ENCODE data around the gene MBNL2. TPM values are rescaled to one million over a fixed set of nuclear protein-coding genes. Genes with fewer than 3 reads are reported as not detected.

The MBNL2 gene
- total RNA-seq, result 27.2 and 28.4 TPM in 2 replicates

GRCh38 chr13:97221989-97222700, at the start of gene MBNL2:
Gene MBNL2, plus strand, starts transcription at chr13:97222333. Its CDS starts 53,903 bp downstream, at chr13:97276236.
- Mint-ChIP-seq H3K4me1 (ENCODE audit: low read depth) (peaks cover 46% of the 10 kb centered on the region), H3K4me3 (ENCODE audit: low read depth) (peak within 1 kb of the TSS; percentile 91), H3K27ac (peak within 1 kb of the TSS; percentile 87), H3K9me3 (no peaks in the 10 kb centered on the region), H3K36me3 (ENCODE audit: low read depth) (peaks cover 12% of the 10 kb centered on the region), H3K27me3 (ENCODE audit: low read depth) (no peaks in the 10 kb centered on the region)
- intact Hi-C loops (cut with micrococcal nuclease), result loop anchor here (1.0 to 10.0 kb wide), 5 partner anchors 36 to 1823 kb away; partner anchors contain the start of gene DNAJC3
- DNase-seq (ENCODE audit: low spot score), result peak; percentile 82

GRCh38 chr13:97174638-97175037, 47.5 kb upstream of the MBNL2 start:
- Mint-ChIP-seq H3K4me3 (ENCODE audit: low read depth) (no peak overlapping the region), H3K27ac (no peak overlapping the region), H3K36me3 (ENCODE audit: low read depth) (no peaks in the 10 kb centered on the region), H3K27me3 (ENCODE audit: low read depth) (peaks cover 30% of the 10 kb centered on the region), H3K9me3 (peaks cover 5% of the 10 kb centered on the region), H3K4me1 (ENCODE audit: low read depth) (peaks cover 3% of the 10 kb centered on the region)
- no peak for DNase-seq (ENCODE audit: low spot score)
- intact Hi-C loops (cut with micrococcal nuclease), result no loop called here

GRCh38 chr13:97175041-97175440, 47.1 kb upstream of the MBNL2 start:
- no peak overlapping the region for H3K27ac Mint-ChIP-seq

GRCh38 chr13:97179501-97179900, 42.6 kb upstream of the MBNL2 start:
- intact Hi-C loops (cut with micrococcal nuclease), result no loop called here
- Mint-ChIP-seq H3K27me3 (ENCODE audit: low read depth) (peaks cover 29% of the 10 kb centered on the region), H3K4me1 (ENCODE audit: low read depth) (peaks cover 3% of the 10 kb centered on the region), H3K9me3 (peaks cover 5% of the 10 kb centered on the region), H3K36me3 (ENCODE audit: low read depth) (no peaks in the 10 kb centered on the region), H3K27ac (no peak overlapping the region), H3K4me3 (ENCODE audit: low read depth) (no peak overlapping the region)
- no peak for DNase-seq (ENCODE audit: low spot score)

More at GRCh38 chr13:97175041-97175440, 47.1 kb upstream of the MBNL2 start:
- DNase-seq (ENCODE audit: low spot score), result no peak
- peaks cover 30% of the 10 kb centered on the region for H3K27me3 Mint-ChIP-seq (ENCODE audit: low read depth)
- H3K4me1 Mint-ChIP-seq (ENCODE audit: low read depth), result peaks cover 3% of the 10 kb centered on the region
- no peaks in the 10 kb centered on the region for H3K36me3 Mint-ChIP-seq (ENCODE audit: low read depth)
- intact Hi-C loops (cut with micrococcal nuclease), result no loop called here
- H3K4me3 Mint-ChIP-seq (ENCODE audit: low read depth), result no peak overlapping the region
- peaks cover 5% of the 10 kb centered on the region for H3K9me3 Mint-ChIP-seq

GRCh38 chr13:97182111-97182890, 39.8 kb upstream of the MBNL2 start:
- Mint-ChIP-seq H3K4me3 (ENCODE audit: low read depth) (no peak overlapping the region), H3K27me3 (ENCODE audit: low read depth) (peaks cover 35% of the 10 kb centered on the region), H3K4me1 (ENCODE audit: low read depth) (peaks cover 3% of the 10 kb centered on the region), H3K27ac (no peak overlapping the region), H3K36me3 (ENCODE audit: low read depth) (no peaks in the 10 kb centered on the region), H3K9me3 (no peaks in the 10 kb centered on the region)
- intact Hi-C loops (cut with micrococcal nuclease), result no loop called here
- DNase-seq (ENCODE audit: low spot score), result no peak

- Mint-ChIP-seq H3K4me3 (ENCODE audit: low read depth) (no peak overlapping the region), H3K27ac (no peak overlapping the region), H3K9me3 (no peaks in the 10 kb centered on the region), H3K4me1 (ENCODE audit: low read depth) (peaks cover 7% of the 10 kb centered on the region), H3K27me3 (ENCODE audit: low read depth) (peaks cover 44% of the 10 kb centered on the region), H3K36me3 (ENCODE audit: low read depth) (no peaks in the 10 kb centered on the region)
- no peak for DNase-seq (ENCODE audit: low spot score)
- intact Hi-C loops (cut with micrococcal nuclease), result no loop called here
Measured at GRCh38 chr13:97185291-97185690, 36.8 kb upstream of the MBNL2 start.

- intact Hi-C loops (cut with micrococcal nuclease), result no loop called here
- peaks cover 44% of the 10 kb centered on the region for H3K27me3 Mint-ChIP-seq (ENCODE audit: low read depth)
- no peaks in the 10 kb centered on the region for H3K9me3 Mint-ChIP-seq
- H3K36me3 Mint-ChIP-seq (ENCODE audit: low read depth), result no peaks in the 10 kb centered on the region
- H3K4me1 Mint-ChIP-seq (ENCODE audit: low read depth), result peaks cover 7% of the 10 kb centered on the region
- no peak overlapping the region for H3K27ac Mint-ChIP-seq
- DNase-seq (ENCODE audit: low spot score), result no peak
- no peak overlapping the region for H3K4me3 Mint-ChIP-seq (ENCODE audit: low read depth)
Measured at GRCh38 chr13:97185751-97186150, 36.4 kb upstream of the MBNL2 start.

GRCh38 chr13:97188207-97188606, 33.9 kb upstream of the MBNL2 start:
- Mint-ChIP-seq H3K27me3 (ENCODE audit: low read depth) (peaks cover 28% of the 10 kb centered on the region), H3K36me3 (ENCODE audit: low read depth) (no peaks in the 10 kb centered on the region), H3K4me3 (ENCODE audit: low read depth) (no peak overlapping the region), H3K9me3 (no peaks in the 10 kb centered on the region), H3K4me1 (ENCODE audit: low read depth) (peaks cover 7% of the 10 kb centered on the region), H3K27ac (no peak overlapping the region)
- no peak for DNase-seq (ENCODE audit: low spot score)
- intact Hi-C loops (cut with micrococcal nuclease), result no loop called here

GRCh38 chr13:97189928-97190327, 32.2 kb upstream of the MBNL2 start:
- H3K27ac Mint-ChIP-seq, result no peak overlapping the region
- no peaks in the 10 kb centered on the region for H3K36me3 Mint-ChIP-seq (ENCODE audit: low read depth)
- H3K4me1 Mint-ChIP-seq (ENCODE audit: low read depth), result peaks cover 9% of the 10 kb centered on the region
- no peak overlapping the region for H3K4me3 Mint-ChIP-seq (ENCODE audit: low read depth)
- H3K27me3 Mint-ChIP-seq (ENCODE audit: low read depth), result peaks cover 22% of the 10 kb centered on the region
- no peaks in the 10 kb centered on the region for H3K9me3 Mint-ChIP-seq
- no peak for DNase-seq (ENCODE audit: low spot score)
- intact Hi-C loops (cut with micrococcal nuclease), result no loop called here

- H3K27me3 Mint-ChIP-seq (ENCODE audit: low read depth), result peaks cover 16% of the 10 kb centered on the region
- H3K36me3 Mint-ChIP-seq (ENCODE audit: low read depth), result no peaks in the 10 kb centered on the region
- no peaks in the 10 kb centered on the region for H3K9me3 Mint-ChIP-seq
- H3K4me1 Mint-ChIP-seq (ENCODE audit: low read depth), result peaks cover 9% of the 10 kb centered on the region
- H3K27ac Mint-ChIP-seq, result no peak overlapping the region
- intact Hi-C loops (cut with micrococcal nuclease), result no loop called here
- DNase-seq (ENCODE audit: low spot score), result no peak
- H3K4me3 Mint-ChIP-seq (ENCODE audit: low read depth), result no peak overlapping the region
Measured at GRCh38 chr13:97191142-97191541, 31.0 kb upstream of the MBNL2 start.

- Mint-ChIP-seq H3K9me3 (no peaks in the 10 kb centered on the region), H3K36me3 (ENCODE audit: low read depth) (no peaks in the 10 kb centered on the region), H3K4me1 (ENCODE audit: low read depth) (peaks cover 9% of the 10 kb centered on the region), H3K4me3 (ENCODE audit: low read depth) (no peak overlapping the region), H3K27ac (no peak overlapping the region), H3K27me3 (ENCODE audit: low read depth) (peaks cover 15% of the 10 kb centered on the region)
- DNase-seq (ENCODE audit: low spot score), result no peak
- intact Hi-C loops (cut with micrococcal nuclease), result no loop called here
Measured at GRCh38 chr13:97191615-97192014, 30.5 kb upstream of the MBNL2 start.

- no peak for DNase-seq (ENCODE audit: low spot score)
- intact Hi-C loops (cut with micrococcal nuclease), result no loop called here
- H3K9me3 Mint-ChIP-seq, result no peaks in the 10 kb centered on the region
Measured at GRCh38 chr13:97192166-97192565, 30.0 kb upstream of the MBNL2 start.

GRCh38 chr13:97193577-97193976, 28.6 kb upstream of the MBNL2 start:
- peaks cover 17% of the 10 kb centered on the region for H3K27me3 Mint-ChIP-seq (ENCODE audit: low read depth)
- peaks cover 1% of the 10 kb centered on the region for H3K9me3 Mint-ChIP-seq
- no peak for DNase-seq (ENCODE audit: low spot score)
- H3K36me3 Mint-ChIP-seq (ENCODE audit: low read depth), result no peaks in the 10 kb centered on the region
- no peak overlapping the region for H3K4me3 Mint-ChIP-seq (ENCODE audit: low read depth)
- peaks cover 6% of the 10 kb centered on the region for H3K4me1 Mint-ChIP-seq (ENCODE audit: low read depth)
- intact Hi-C loops (cut with micrococcal nuclease), result no loop called here
- no peak overlapping the region for H3K27ac Mint-ChIP-seq

More at GRCh38 chr13:97192166-97192565, 30.0 kb upstream of the MBNL2 start:
- H3K27me3 Mint-ChIP-seq (ENCODE audit: low read depth), result peaks cover 16% of the 10 kb centered on the region
- H3K4me1 Mint-ChIP-seq (ENCODE audit: low read depth), result peaks cover 9% of the 10 kb centered on the region
- no peak overlapping the region for H3K27ac Mint-ChIP-seq
- H3K4me3 Mint-ChIP-seq (ENCODE audit: low read depth), result no peak overlapping the region
- no peaks in the 10 kb centered on the region for H3K36me3 Mint-ChIP-seq (ENCODE audit: low read depth)
